ENCODE data around the gene WDR90. TPM values are rescaled to one million over a fixed set of nuclear protein-coding genes. Genes with fewer than 3 reads are reported as not detected.

The WDR90 gene
- total and polyA plus RNA-seq, 2 of the 13 experiments (the other 11 are each of a cell fraction or from before 2014, with no cell fraction given), result 14.9 to 28.9 TPM

DNA sequence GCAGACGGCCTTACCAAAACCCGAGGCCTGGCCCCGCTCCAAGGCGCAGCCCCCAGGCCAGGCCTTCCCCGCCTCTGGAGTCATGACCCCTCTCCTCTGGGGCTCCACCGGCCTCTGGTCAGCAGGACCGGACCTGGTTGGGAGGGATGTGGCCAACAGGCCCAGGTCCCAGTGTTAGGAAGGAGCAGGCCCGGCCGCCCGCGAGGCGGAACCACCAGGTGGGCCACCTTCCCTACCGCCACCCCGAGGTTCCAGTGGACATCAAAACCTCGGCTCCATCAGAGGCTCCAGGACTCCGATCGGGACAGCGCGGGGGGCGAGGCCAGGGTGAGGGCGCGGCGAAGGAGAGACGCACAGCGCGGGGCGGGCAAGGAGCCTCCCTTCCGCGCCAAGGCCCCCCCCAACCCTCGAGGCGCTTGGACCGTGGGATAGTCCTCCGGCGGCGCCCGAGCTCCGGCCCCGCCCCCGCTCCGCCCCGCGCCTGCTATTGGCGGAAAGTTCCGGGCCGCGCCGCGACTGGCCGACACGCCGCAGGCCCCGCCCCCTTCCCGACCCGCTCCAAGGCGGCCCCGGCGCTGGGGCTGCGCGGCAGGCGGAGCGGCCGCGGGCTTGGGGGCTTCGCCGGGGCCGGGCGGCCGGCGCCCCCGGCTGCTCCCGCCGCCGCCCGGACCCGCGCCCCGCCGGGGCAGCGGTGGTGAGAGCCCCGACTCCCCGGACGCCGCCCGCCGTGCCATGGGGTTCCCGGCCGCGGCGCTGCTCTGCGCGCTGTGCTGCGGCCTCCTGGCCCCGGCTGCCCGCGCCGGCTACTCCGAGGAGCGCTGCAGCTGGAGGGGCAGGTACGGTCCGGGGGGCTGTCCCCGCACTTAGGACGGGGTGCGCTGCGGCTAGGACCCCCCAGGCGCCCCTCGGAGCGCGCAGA is 65.7 kb downstream of the WDR90 start, which contains the start of gene METRN (continued):
- TF ChIP-seq, protein P1, sequence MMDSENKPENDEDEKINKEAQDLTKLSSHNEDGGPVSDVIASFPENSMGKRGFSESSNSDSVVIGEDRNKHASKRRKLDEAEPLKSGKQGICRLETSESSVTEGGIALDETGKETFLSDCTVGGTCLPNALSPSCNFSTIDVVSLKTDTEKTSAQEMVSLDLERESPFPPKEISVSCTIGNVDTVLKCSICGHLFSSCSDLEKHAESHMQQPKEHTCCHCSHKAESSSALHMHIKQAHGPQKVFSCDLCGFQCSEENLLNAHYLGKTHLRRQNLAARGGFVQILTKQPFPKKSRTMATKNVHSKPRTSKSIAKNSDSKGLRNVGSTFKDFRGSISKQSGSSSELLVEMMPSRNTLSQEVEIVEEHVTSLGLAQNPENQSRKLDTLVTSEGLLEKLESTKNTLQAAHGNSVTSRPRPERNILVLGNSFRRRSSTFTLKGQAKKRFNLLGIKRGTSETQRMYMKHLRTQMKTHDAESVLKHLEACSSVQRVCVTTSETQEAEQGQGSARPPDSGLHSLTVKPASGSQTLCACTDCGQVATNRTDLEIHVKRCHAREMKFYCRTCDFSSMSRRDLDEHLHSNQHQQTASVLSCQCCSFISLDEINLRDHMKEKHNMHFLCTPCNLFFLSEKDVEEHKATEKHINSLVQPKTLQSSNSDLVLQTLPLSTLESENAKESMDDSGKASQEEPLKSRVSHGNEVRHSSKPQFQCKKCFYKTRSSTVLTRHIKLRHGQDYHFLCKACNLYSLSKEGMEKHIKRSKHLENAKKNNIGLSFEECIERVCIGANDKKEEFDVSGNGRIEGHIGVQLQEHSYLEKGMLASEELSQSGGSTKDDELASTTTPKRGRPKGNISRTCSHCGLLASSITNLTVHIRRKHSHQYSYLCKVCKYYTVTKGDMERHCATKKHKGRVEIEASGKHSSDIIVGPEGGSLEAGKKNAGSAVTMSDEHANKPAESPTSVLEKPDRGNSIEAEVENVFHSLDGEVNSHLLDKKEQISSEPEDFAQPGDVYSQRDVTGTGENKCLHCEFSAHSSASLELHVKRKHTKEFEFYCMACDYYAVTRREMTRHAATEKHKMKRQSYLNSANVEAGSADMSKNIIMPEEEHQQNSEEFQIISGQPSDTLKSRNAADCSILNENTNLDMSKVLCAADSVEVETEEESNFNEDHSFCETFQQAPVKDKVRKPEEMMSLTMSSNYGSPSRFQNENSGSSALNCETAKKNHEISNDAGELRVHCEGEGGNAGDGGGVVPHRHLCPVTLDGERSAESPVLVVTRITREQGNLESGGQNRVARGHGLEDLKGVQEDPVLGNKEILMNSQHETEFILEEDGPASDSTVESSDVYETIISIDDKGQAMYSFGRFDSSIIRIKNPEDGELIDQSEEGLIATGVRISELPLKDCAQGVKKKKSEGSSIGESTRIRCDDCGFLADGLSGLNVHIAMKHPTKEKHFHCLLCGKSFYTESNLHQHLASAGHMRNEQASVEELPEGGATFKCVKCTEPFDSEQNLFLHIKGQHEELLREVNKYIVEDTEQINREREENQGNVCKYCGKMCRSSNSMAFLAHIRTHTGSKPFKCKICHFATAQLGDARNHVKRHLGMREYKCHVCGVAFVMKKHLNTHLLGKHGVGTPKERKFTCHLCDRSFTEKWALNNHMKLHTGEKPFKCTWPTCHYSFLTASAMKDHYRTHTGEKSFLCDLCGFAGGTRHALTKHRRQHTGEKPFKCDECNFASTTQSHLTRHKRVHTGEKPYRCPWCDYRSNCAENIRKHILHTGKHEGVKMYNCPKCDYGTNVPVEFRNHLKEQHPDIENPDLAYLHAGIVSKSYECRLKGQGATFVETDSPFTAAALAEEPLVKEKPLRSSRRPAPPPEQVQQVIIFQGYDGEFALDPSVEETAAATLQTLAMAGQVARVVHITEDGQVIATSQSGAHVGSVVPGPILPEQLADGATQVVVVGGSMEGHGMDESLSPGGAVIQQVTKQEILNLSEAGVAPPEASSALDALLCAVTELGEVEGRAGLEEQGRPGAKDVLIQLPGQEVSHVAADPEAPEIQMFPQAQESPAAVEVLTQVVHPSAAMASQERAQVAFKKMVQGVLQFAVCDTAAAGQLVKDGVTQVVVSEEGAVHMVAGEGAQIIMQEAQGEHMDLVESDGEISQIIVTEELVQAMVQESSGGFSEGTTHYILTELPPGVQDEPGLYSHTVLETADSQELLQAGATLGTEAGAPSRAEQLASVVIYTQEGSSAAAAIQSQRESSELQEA (CRISPR knock-in tag; IDR thresholded peaks at IDR 0.05; ENCODE audit: not compliant biosample characterization), result no peak
- TF ChIP-seq ZNF883 (CRISPR knock-in tag; IDR thresholded peaks at IDR 0.05; ENCODE audit: not compliant biosample characterization) (peak; percentile 60), KAT8 (CRISPR knock-in tag; IDR thresholded peaks at IDR 0.05) (no peak), DR1 (CRISPR knock-in tag; IDR thresholded peaks at IDR 0.05) (no peak), ZNF160 (CRISPR knock-in tag; IDR thresholded peaks at IDR 0.05) (no peak), ZNF430 (CRISPR knock-in tag; IDR thresholded peaks at IDR 0.05) (0 out of 2 replicates have a peak, but pooled peaks have one; percentile 33), RBAK (CRISPR knock-in tag; IDR thresholded peaks at IDR 0.05) (no peak), ZSCAN31 (CRISPR knock-in tag; IDR thresholded peaks at IDR 0.05; ENCODE audit: low read depth) (no peak), ZNF274 (CRISPR knock-in tag; IDR thresholded peaks at IDR 0.05) (0 out of 2 replicates have a peak, but pooled peaks have one; percentile 61), AGO2 (optimal IDR thresholded peaks at IDR 0.05; ENCODE audit: low read depth, low read length) (peak; percentile 50), BCL6 (CRISPR knock-in tag; IDR thresholded peaks at IDR 0.05) (peak; percentile 27; the same call in 1 of the 2 replicates), ZNF615 (CRISPR knock-in tag; IDR thresholded peaks at IDR 0.05; ENCODE audit: borderline replicate concordance) (no peak), EEA1 (CRISPR knock-in tag; IDR thresholded peaks at IDR 0.05; ENCODE audit: borderline replicate concordance) (no peak), MLLT10 (CRISPR knock-in tag; IDR thresholded peaks at IDR 0.05) (no peak)
- TF ChIP-seq, protein P2, sequence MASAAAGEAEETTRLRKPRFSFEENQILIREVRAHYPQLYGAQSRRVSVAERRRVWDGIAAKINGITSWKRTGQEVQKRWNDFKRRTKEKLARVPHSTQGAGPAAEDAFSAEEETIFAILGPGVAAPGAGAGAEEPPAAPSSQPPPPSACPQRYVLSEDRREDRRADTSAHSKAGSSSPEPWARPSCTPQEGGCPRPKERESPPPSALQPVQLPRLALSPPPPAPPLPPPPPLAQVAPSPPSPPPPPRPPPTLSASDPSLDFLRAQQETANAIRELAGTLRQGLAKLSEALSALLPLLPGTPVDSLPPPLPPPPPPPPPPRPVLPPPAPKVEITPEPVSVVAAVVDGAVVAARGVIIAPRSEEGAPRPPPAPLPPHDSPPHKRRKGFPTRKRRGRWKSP (CRISPR knock-in tag; IDR thresholded peaks at IDR 0.05), result peak; percentile 48; the same call in 1 of the 2 replicates
- TF ChIP-seq, protein P3, sequence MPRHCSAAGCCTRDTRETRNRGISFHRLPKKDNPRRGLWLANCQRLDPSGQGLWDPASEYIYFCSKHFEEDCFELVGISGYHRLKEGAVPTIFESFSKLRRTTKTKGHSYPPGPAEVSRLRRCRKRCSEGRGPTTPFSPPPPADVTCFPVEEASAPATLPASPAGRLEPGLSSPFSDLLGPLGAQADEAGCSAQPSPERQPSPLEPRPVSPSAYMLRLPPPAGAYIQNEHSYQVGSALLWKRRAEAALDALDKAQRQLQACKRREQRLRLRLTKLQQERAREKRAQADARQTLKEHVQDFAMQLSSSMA (CRISPR knock-in tag; IDR thresholded peaks at IDR 0.05), result no peak
- TF ChIP-seq, protein P4, sequence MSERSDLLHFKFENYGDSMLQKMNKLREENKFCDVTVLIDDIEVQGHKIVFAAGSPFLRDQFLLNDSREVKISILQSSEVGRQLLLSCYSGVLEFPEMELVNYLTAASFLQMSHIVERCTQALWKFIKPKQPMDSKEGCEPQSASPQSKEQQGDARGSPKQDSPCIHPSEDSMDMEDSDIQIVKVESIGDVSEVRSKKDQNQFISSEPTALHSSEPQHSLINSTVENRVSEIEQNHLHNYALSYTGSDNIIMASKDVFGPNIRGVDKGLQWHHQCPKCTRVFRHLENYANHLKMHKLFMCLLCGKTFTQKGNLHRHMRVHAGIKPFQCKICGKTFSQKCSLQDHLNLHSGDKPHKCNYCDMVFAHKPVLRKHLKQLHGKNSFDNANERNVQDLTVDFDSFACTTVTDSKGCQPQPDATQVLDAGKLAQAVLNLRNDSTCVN (CRISPR knock-in tag; IDR thresholded peaks at IDR 0.05; ENCODE audit: borderline replicate concordance), result 0 out of 2 replicates have a peak, but pooled peaks have one; percentile 29
